ENCODE measurements around the gene PEDS1.
"Not testable (repeated sequence)": the region's sequence is repeated elsewhere in the genome, so short reads cannot be mapped to it uniquely, and the experiment has no call there.

The PEDS1 gene

DNA sequence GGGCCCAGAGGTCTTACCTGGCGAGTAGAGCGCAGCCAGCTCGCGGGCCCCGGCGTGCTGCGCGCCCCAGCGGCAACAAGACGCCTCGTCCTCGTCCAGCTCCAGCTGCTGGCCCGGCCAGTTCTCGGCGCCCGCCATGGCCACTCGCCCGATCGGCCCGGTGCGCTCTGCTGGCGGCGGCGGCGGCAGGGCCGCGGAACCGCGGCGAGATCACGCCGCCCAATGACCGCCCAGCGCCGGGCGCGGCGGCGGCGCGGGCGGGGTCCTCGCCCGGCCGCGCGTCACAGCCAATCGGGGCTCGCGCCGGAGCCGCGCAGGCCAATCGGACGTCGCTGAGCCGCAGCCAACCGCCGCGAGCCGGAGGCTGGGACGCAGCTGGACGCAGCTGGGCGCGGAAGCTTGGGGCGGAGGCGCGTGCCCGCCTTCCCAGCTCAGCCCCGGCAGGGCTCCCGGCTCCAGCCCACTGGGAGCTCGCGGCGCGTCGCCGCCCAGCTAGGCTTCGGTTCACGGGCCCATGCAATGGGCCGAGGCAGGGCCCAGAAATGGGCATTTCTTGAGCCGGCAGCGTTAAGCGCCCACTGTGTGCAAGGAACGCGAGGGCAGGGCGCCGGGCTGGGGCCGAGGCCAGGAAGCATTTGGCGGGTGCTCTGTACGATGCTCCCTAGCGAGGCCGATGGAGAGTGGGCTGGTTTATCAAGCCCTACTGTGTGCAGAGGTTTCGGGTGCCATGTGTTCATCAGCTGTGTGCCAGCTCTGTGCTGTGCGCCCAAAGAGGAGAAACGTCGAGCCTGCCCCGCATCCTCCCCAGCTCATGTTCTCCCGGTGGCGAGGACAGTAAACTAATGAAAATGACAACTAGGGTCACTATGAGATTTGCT is at the start of gene PEDS1:
TSS of gene PEDS1 (minus strand) at position 224 of the 878 bp plus-strand sequence. CDS start at position 138, 86 bp downstream.
- H3K27ac ChIP-seq: peak within 1 kb of the TSS; percentile 73
- H3K27me3 ChIP-seq (ENCODE audit: insufficient read depth, low read depth, severe bottlenecking): no peaks in the 10 kb centered on the region
- H3K36me3 ChIP-seq: no peaks in the 10 kb centered on the region; the same call in none of the 2 replicates
- H3K9me3 ChIP-seq (ENCODE audit: severe bottlenecking): no peaks in the 10 kb centered on the region
- peak; percentile 86 for DNase-seq
- TF ChIP-seq, protein P1, sequence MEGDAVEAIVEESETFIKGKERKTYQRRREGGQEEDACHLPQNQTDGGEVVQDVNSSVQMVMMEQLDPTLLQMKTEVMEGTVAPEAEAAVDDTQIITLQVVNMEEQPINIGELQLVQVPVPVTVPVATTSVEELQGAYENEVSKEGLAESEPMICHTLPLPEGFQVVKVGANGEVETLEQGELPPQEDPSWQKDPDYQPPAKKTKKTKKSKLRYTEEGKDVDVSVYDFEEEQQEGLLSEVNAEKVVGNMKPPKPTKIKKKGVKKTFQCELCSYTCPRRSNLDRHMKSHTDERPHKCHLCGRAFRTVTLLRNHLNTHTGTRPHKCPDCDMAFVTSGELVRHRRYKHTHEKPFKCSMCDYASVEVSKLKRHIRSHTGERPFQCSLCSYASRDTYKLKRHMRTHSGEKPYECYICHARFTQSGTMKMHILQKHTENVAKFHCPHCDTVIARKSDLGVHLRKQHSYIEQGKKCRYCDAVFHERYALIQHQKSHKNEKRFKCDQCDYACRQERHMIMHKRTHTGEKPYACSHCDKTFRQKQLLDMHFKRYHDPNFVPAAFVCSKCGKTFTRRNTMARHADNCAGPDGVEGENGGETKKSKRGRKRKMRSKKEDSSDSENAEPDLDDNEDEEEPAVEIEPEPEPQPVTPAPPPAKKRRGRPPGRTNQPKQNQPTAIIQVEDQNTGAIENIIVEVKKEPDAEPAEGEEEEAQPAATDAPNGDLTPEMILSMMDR (IDR thresholded peaks at IDR 0.05; ENCODE audit: low read depth, low read length): no peak
- H3K4me3 ChIP-seq (ENCODE audit: low read depth, low read length): peak within 1 kb of the TSS; percentile 80

DNA sequence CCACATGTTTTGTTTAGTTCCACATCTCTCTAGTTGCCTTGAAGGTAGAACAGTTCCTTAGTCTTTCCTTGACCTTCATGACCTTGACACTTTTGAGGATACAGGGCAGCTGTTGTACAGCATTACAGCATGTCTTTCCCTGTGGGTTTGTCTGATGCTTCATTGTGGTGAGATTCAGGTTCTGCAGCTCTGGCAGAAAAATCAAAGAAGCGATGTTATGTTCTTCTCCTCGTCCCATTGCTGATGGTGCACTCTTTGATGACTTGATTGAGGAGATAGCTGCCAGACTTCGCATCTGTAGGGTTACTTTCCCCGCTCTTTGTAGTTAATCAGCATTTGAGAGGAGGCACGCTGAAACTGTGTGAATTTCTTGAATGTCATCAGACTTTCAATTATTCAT is 49.2 kb upstream of the PEDS1 start:
- TF ChIP-seq, protein P1 (IDR thresholded peaks at IDR 0.05; ENCODE audit: low read depth, low read length): no peak
- no peak for DNase-seq
- peaks cover 6% of the 10 kb centered on the region for H3K9me3 ChIP-seq (ENCODE audit: severe bottlenecking)
- no peaks in the 10 kb centered on the region for H3K36me3 ChIP-seq
- H3K27ac ChIP-seq: no peak overlapping the region
- no peaks in the 10 kb centered on the region for H3K27me3 ChIP-seq (ENCODE audit: insufficient read depth, low read depth, severe bottlenecking)
- H3K4me3 ChIP-seq (ENCODE audit: low read depth, low read length): no peak overlapping the region

DNA sequence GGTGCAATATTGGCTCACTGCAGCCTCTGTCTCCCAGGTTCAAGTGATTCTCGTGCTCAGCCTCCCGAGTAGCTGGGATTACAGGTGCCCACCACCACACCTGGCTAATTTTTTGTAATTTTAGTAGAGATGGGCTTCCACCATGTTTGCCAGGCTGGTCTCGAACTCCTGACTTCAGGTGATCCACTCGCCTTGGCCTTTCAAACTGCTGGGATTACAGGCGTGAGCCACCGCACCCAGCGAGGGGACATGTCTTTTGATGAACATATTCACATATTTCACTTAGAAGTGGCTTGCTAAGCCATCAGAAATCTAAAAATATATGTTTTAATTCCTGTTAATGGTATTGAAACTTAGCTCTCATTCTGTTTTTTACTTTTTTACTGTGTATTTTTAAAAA is 48.2 kb upstream of the PEDS1 start:
- not testable (repeated sequence) for DNase-seq; H3K36me3 ChIP-seq; H3K27ac ChIP-seq; H3K4me3 ChIP-seq (ENCODE audit: low read depth, low read length); H3K27me3 ChIP-seq (ENCODE audit: insufficient read depth, low read depth, severe bottlenecking); H3K9me3 ChIP-seq (ENCODE audit: severe bottlenecking)

DNA sequence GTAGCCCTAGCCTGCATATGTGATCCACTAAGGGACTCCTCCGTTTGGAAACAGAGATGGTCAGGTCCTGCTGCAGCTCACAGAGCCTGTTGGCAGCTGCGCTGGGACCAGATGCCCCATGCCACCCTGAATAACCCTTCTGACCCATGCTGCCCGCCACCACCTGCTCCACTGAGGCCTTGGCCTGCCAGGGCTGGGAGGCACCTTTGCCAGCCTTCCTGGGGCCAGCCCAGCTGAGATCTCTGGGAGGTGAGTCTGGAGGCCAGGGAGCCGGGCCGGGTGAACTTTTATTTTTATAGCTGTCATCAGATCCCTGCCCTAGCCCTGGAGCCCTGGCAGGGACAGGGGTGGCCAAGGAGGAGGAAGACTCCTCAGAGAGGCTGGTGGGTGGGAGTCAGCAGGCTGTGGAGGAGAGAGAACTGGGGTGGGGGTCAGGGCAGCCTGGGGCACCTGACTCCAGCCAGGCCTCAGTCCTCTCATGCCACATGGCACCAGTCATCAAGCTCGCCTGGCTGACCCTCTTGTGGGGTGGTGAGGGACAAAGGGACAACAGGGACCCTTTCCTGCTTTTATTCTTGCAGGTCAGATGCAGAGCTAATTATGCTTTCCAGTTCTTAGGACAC is 47.1 kb upstream of the PEDS1 start:
- Histone ChIP-seq H3K36me3 (no peaks in the 10 kb centered on the region), H3K4me3 (ENCODE audit: low read depth, low read length) (no peak overlapping the region), H3K27ac (no peak overlapping the region), H3K9me3 (ENCODE audit: severe bottlenecking) (peaks cover 6% of the 10 kb centered on the region), H3K27me3 (ENCODE audit: insufficient read depth, low read depth, severe bottlenecking) (no peaks in the 10 kb centered on the region)
- TF ChIP-seq, protein P1 (IDR thresholded peaks at IDR 0.05; ENCODE audit: low read depth, low read length): no peak
- DNase-seq: no peak

DNA sequence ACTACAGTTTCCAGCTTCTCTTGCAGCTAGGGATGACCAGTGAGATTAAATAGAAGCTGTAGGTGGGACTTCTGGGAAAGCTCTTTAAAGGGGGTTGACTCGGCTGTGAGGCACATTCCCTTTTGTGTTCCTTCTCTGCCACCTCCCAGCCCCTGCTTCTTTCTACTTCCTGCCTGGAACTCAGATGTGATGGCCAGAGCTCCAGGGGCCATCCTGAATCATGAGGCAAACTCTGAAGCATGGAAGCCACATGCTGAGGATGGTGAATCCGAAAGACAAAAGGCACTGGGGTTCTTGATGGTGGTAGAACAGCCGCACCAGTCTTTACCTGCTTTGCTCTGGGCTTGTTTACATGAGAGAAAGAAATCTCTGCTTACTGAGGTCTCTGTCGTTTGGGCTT is 46.2 kb upstream of the PEDS1 start:
- peaks cover 6% of the 10 kb centered on the region for H3K9me3 ChIP-seq (ENCODE audit: severe bottlenecking)
- no peaks in the 10 kb centered on the region for H3K27me3 ChIP-seq (ENCODE audit: insufficient read depth, low read depth, severe bottlenecking)
- H3K36me3 ChIP-seq: no peaks in the 10 kb centered on the region
- TF ChIP-seq, protein P1 (IDR thresholded peaks at IDR 0.05; ENCODE audit: low read depth, low read length): no peak
- no peak overlapping the region for H3K27ac ChIP-seq
- DNase-seq: no peak
- H3K4me3 ChIP-seq (ENCODE audit: low read depth, low read length): no peak overlapping the region

DNA sequence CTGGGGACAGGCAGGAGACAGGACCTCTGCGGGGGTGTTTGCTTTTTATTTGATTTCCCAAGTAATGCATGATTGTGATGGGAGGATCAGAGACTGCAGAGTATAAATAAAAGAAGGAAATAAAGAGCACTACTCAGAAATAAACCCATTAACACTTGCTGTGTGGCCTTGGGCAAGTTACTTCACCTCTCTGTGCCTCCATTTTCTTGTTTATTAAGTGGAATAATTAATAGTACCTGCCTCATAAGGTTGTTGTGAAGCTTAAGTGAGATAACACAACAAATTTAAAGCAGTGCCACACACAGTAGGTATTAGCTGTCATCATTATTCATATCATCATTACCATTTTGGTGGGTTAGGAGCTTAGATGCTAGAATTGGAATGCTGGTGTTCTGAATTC is 45.2 kb upstream of the PEDS1 start:
- DNase-seq: no peak
- H3K9me3 ChIP-seq (ENCODE audit: severe bottlenecking): no peaks in the 10 kb centered on the region
- H3K27me3 ChIP-seq (ENCODE audit: insufficient read depth, low read depth, severe bottlenecking): no peaks in the 10 kb centered on the region
- no peak overlapping the region for H3K27ac ChIP-seq
- H3K36me3 ChIP-seq: no peaks in the 10 kb centered on the region
- TF ChIP-seq, protein P1 (IDR thresholded peaks at IDR 0.05; ENCODE audit: low read depth, low read length): no peak
- H3K4me3 ChIP-seq (ENCODE audit: low read depth, low read length): no peak overlapping the region
